SK-N-MC (cell line): ENCODE measurements around the gene NHP2.

Source experiments
- EZH2 ChIP-seq: fragments of 200-600 bp; sonication (generic); IDR thresholded peaks from one replicate; pipeline ENCODE4 v1.6.1; 2017; ENCODE audit warnings: antibody characterized with exemption
- FOXP2 ChIP-seq: optimal IDR thresholded peaks from 2 replicates; pipeline ENCODE3; 2011; ENCODE audit warnings: mild to moderate bottlenecking, moderate library complexity; ENCODE audit not compliant: insufficient read depth; ENCODE audit errors: extremely low read length, control extremely low read depth
- POLR2AphosphoS5 ChIP-seq: IDR thresholded peaks from 2 replicates; pipeline ENCODE4 v1.6.1; 2012; ENCODE audit warnings: mild to moderate bottlenecking, low read depth, low read length, borderline replicate concordance

- no peak for TF ChIP-seq EZH2
- TF ChIP-seq POLR2AphosphoS5, result no peak
- TF ChIP-seq FOXP2, result no peak
Measured at GRCh38 chr5:178186427-178186826, 32.7 kb upstream of the NHP2 start.
